HepG2 (cell line): ENCODE data around the gene SATB1. TPM values are rescaled to one million over a fixed set of nuclear protein-coding genes. Genes with fewer than 3 reads are reported as not detected.

Source experiments
- ATAC-seq: fragments of 200-7000 bp; cut with Tn5 transposase; 3 replicates; pipeline ENCODE4 v1.9.1; 2020; ENCODE audit warnings: mild to moderate bottlenecking, moderate library complexity
- BruUV-seq: library from RNA; stranded (reverse); fragments of 400-500 nt; replicated peaks from 2 replicates; lab custom pipeline; 2021; lab: Mats Ljungman, UMichigan
- CTCF ChIA-PET: fragments of 300-600 bp; formaldehyde crosslinking; extraction: SDS; loops from one replicate; lab custom pipeline; 2021; ENCODE audit warnings: low total read pairs, inconsistent platforms, low intra/inter-chr PET ratio; lab: Yijun Ruan, JAX
- POLR2A ChIA-PET: fragments of 350-600 bp; sonication (Branson Sonifier 250); formaldehyde crosslinking; loops from one replicate; lab custom pipeline; 2020; ENCODE audit warnings: antibody characterized with exemption, inconsistent platforms; lab: Yijun Ruan, JAX
- DNase-seq: peaks from one replicate; pipeline ENCODE4 v3.0.0-alpha.2; 2015; ENCODE audit warnings: low spot score
- FAIRE-seq: peaks from 3 replicates; lab custom pipeline; 2011; peaks lifted over from hg19 to GRCh38; lab: Jason Lieb, UNC
- H2AFZ ChIP-seq: one replicate; pipeline ENCODE4 v1.6.1; 2011; ENCODE audit warnings: low read length, inconsistent platforms
- H3K27ac ChIP-seq: fragments of 300-600 bp; 3 replicates; pipeline ENCODE4 v1.8.0; 2011; ENCODE audit warnings: mixed run types, mild to moderate bottlenecking, mixed read lengths, low read length, inconsistent platforms; ENCODE audit not compliant: insufficient read depth; ENCODE audit errors: extremely low read length
- H3K27me3 ChIP-seq, 2 experiments: fragments of 200-600 bp in 1 of 2; 2 replicates in 1 of 2; 3 replicates in 1 of 2; pipeline versions ENCODE4 v1.6.0 to v1.8.0; 2011; ENCODE audit warnings: low read length in 2 of 2, mild to moderate bottlenecking in 2 of 2, moderate library complexity in 2 of 2, inconsistent platforms in 1 of 2; ENCODE audit not compliant: insufficient read depth in 2 of 2, control insufficient read depth in 1 of 2
- H3K36me3 ChIP-seq, 2 experiments: fragments of 200-600 bp in 1 of 2; replicated peaks in 1 of 2; 2 replicates in 1 of 2; 3 replicates in 1 of 2; pipeline versions ENCODE4 v1.5.1 to v1.8.0; 2011; ENCODE audit warnings: low read length in 2 of 2, inconsistent platforms in 1 of 2; ENCODE audit not compliant: insufficient read depth in 2 of 2, control insufficient read depth in 1 of 2
- H3K4me1 ChIP-seq: 2 replicates; pipeline ENCODE4 v1.5.1; 2012; ENCODE audit warnings: low read length, inconsistent platforms; ENCODE audit not compliant: insufficient read depth
- H3K4me2 ChIP-seq: 2 replicates; pipeline ENCODE4 v1.6.0; 2011; ENCODE audit warnings: low read depth, low read length, inconsistent platforms
- H3K4me3 ChIP-seq, 3 experiments: fragments of 200-600 bp in 1 of 3; sonication (generic), shearing (Covaris generic) in 1 of 3; replicated peaks in 1 of 3; 2 replicates each; pipeline ENCODE4 v1.5.1; 2011 to 2016; ENCODE audit warnings: low read length in 3 of 3, inconsistent platforms in 2 of 3, low read depth in 2 of 3, mild to moderate bottlenecking in 2 of 3, control low read depth in 1 of 3, mixed read lengths in 1 of 3; ENCODE audit not compliant: insufficient read depth in 1 of 3
- H3K79me2 ChIP-seq: one replicate; pipeline ENCODE4 v1.6.1; 2011; ENCODE audit warnings: low read length, inconsistent platforms; ENCODE audit not compliant: insufficient read depth
- H3K9ac ChIP-seq: 2 replicates; pipeline ENCODE4 v1.6.0; 2011; ENCODE audit warnings: mild to moderate bottlenecking, low read depth, low read length, inconsistent platforms; ENCODE audit not compliant: insufficient read depth
- H3K9me3 ChIP-seq: 2 replicates; pipeline ENCODE4 v1.5.1; 2012; ENCODE audit warnings: mild to moderate bottlenecking, low read length
- H4K20me1 ChIP-seq: 2 replicates; pipeline ENCODE4 v1.6.0; 2011; ENCODE audit warnings: inconsistent platforms, mild to moderate bottlenecking, low read length, moderate library complexity; ENCODE audit not compliant: insufficient read depth
- ESRRA ChIP-seq: sonication (generic); formaldehyde crosslinking; IDR thresholded peaks from 2 replicates; pipeline ENCODE4 v1.5.1; 2020; ENCODE audit warnings: mild to moderate bottlenecking, low read depth, missing genetic modification reagents
- RNF2 ChIP-seq: fragments of 450-650 bp; conservative IDR thresholded peaks from 2 replicates; pipeline ENCODE4 v1.6.1; 2016; ENCODE audit warnings: low read depth
- SETDB1 ChIP-seq: sonication (generic); formaldehyde crosslinking; IDR thresholded peaks from 2 replicates; pipeline ENCODE4 v1.5.1; 2020; ENCODE audit warnings: missing genetic modification reagents, mild to moderate bottlenecking, borderline replicate concordance
- SMARCE1 ChIP-seq: fragments of 450-650 bp; IDR thresholded peaks from 2 replicates; pipeline ENCODE4 v1.6.1; 2017; ENCODE audit warnings: borderline replicate concordance
- SMYD3 ChIP-seq: sonication (generic); formaldehyde crosslinking; IDR thresholded peaks from 2 replicates; pipeline ENCODE4 v1.8.1; 2023; ENCODE audit warnings: mild to moderate bottlenecking, missing genetic modification reagents
- SPEN ChIP-seq: sonication (generic); formaldehyde crosslinking; IDR thresholded peaks from 2 replicates; pipeline ENCODE4 v1.5.1; 2020; ENCODE audit warnings: low read depth, mild to moderate bottlenecking, missing genetic modification reagents
- TGIF2 ChIP-seq: IDR thresholded peaks from 2 replicates; pipeline ENCODE4 v1.6.1; 2016; ENCODE audit warnings: control low read depth, missing compliant biosample characterization
- ZBTB38 ChIP-seq: sonication (generic); formaldehyde crosslinking; IDR thresholded peaks from 2 replicates; pipeline ENCODE4 v1.5.1; 2020; ENCODE audit warnings: mild to moderate bottlenecking, missing genetic modification reagents
- ZNF10 ChIP-seq: sonication (generic); formaldehyde crosslinking; IDR thresholded peaks from 2 replicates; pipeline ENCODE4 v1.4.0; 2020; ENCODE audit warnings: mild to moderate bottlenecking, low read depth, missing genetic modification reagents, borderline replicate concordance
- ZNF143 ChIP-seq: sonication (generic); formaldehyde crosslinking; IDR thresholded peaks from 2 replicates; pipeline ENCODE4 v1.4.0; 2020; ENCODE audit warnings: missing genetic modification reagents
- ZNF296 ChIP-seq: sonication (generic); formaldehyde crosslinking; conservative IDR thresholded peaks from 2 replicates; pipeline ENCODE4 v1.5.0; 2020; ENCODE audit warnings: mild to moderate bottlenecking, missing genetic modification reagents
- ZNF607 ChIP-seq: sonication (generic); formaldehyde crosslinking; IDR thresholded peaks from 2 replicates; pipeline ENCODE4 v1.5.1; 2020; ENCODE audit warnings: missing genetic modification reagents, mild to moderate bottlenecking, borderline replicate concordance
- ZNF780A ChIP-seq: sonication (generic); formaldehyde crosslinking; IDR thresholded peaks from 2 replicates; pipeline ENCODE4 v1.8.0; 2022; ENCODE audit warnings: mild to moderate bottlenecking, missing genetic modification reagents, moderate library complexity
- WGBS: methylation state at CpG from one replicate; pipeline ENCODE4 v1.1.6; 2017; ENCODE audit warnings: low lambda C conversion rate; 5-methylcytosine and 5-hydroxymethylcytosine counted together
- in situ Hi-C: cut with HindIII; loops from 2 replicates; pipeline ENCODE4 v1.10.0; 2017; ENCODE audit warnings: low pct_unique_long_range_greater_than_20kb; ENCODE audit not compliant: extremely low pct_ligation_motif_present
- intact Hi-C: fragments of 100-400 bp; cut with micrococcal nuclease; formaldehyde crosslinking; loops from one replicate; pipeline ENCODE4 v1.10.0; 2022; ENCODE audit not compliant: unreplicated experiment
- polyA plus RNA-seq, 8 experiments: library from polyadenylated mRNA; depleted of rRNA in 3 of 8; stranded (reverse) in 7 of 8; unstranded in 1 of 8; fragments of >200 nt; fragmentation: Illumina TruSeq in 4 of 8; extraction: Trizol in 4 of 8; gene quantifications; 2 replicates each; pipeline versions ENCODE4 v1.2.1 to v1.2.3, GENCODE V29; 2011 to 2016; ENCODE audit warnings: low read depth in 4 of 8, missing spikeins in 1 of 8, mixed read lengths in 1 of 8; ENCODE audit not compliant: insufficient read depth in 1 of 8
- total RNA-seq, 5 experiments: library from RNA; depleted of rRNA; stranded (reverse); fragments of >200 nt; fragmentation: Illumina TruSeq; extraction: Trizol; gene quantifications; 2 replicates each; pipeline ENCODE4 v1.2.3, GENCODE V29; 2016; ENCODE audit warnings: low read depth in 1 of 5
- TF ChIP-seq, protein P1 (sequence below): sonication (generic); formaldehyde crosslinking; IDR thresholded peaks from 2 replicates; pipeline ENCODE4 v1.8.0; 2022; ENCODE audit warnings: missing genetic modification reagents, mild to moderate bottlenecking, inconsistent platforms, borderline replicate concordance
- TF ChIP-seq, protein P2 (sequence below): sonication (generic); formaldehyde crosslinking; IDR thresholded peaks from 2 replicates; pipeline ENCODE4 v1.4.0; 2020; ENCODE audit warnings: missing genetic modification reagents, mild to moderate bottlenecking, borderline replicate concordance
- TF ChIP-seq, protein P3 (sequence below): sonication (generic); formaldehyde crosslinking; IDR thresholded peaks from 2 replicates; pipeline ENCODE4 v1.5.0; 2020; ENCODE audit warnings: missing genetic modification reagents
- TF ChIP-seq, protein P4 (sequence below): sonication (generic); formaldehyde crosslinking; IDR thresholded peaks from 2 replicates; pipeline ENCODE4 v1.4.0; 2020; ENCODE audit warnings: missing genetic modification reagents

The SATB1 gene
- total and polyA plus RNA-seq, 2 of the 13 experiments (the other 11 are each of a cell fraction or from before 2014, with no cell fraction given): 0.03 TPM; not detected in 1

DNA sequence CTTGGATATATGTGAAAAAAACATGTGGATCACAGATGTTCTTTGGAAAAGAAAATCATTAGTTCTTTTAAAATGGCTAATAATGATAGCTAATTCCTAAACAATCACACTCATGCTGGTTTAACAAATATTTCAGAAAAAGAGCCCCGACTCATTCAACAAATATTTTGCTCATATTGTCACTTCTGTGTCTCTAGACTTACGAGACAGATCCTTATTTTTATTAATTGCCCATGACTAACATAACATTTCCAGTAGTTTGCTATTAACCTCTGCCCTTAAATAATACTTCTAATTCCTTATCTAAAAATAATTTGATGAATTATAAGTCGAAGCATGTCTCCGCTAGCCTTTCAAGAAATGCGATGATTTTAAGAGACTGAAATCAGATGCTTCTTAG lies 70.4 kb downstream of the SATB1 start:
- H3K4me1 ChIP-seq: no peaks in the 10 kb centered on the region
- H3K36me3 ChIP-seq: no peaks in the 10 kb centered on the region
- intact Hi-C loops: no loop called here
- no peak for FAIRE-seq
- CTCF ChIA-PET: no interaction called here
- no peak for DNase-seq
- no peaks in the 10 kb centered on the region for H3K79me2 ChIP-seq
- POLR2A ChIA-PET: no interaction called here
- in situ Hi-C loops: no loop called here
- H3K4me3 ChIP-seq: no peak overlapping the region
- H4K20me1 ChIP-seq: no peaks in the 10 kb centered on the region
- H3K4me2 ChIP-seq: no peak overlapping the region
- no TSS peak for BruUV-seq
- no peak for ATAC-seq
- H3K27ac ChIP-seq: no peak overlapping the region
- H3K9me3 ChIP-seq: no peaks in the 10 kb centered on the region
- 40% methylated on average over 5 of the region's 5 CpGs for WGBS
- H3K27me3 ChIP-seq: peaks cover 0 to 7% of the 10 kb centered on the region in 2 experiments; a peak in 1 of 5 replicates
- H2AFZ ChIP-seq: no peak overlapping the region
- no peak overlapping the region for H3K9ac ChIP-seq
- no peak for TF ChIP-seq ZNF143 (CRISPR knock-in tag)
- no peak for TF ChIP-seq TGIF2
- TF ChIP-seq ZNF607 (CRISPR knock-in tag): no peak
- no peak for TF ChIP-seq SMARCE1
- TF ChIP-seq SPEN (CRISPR knock-in tag): no peak
- TF ChIP-seq, protein P1, sequence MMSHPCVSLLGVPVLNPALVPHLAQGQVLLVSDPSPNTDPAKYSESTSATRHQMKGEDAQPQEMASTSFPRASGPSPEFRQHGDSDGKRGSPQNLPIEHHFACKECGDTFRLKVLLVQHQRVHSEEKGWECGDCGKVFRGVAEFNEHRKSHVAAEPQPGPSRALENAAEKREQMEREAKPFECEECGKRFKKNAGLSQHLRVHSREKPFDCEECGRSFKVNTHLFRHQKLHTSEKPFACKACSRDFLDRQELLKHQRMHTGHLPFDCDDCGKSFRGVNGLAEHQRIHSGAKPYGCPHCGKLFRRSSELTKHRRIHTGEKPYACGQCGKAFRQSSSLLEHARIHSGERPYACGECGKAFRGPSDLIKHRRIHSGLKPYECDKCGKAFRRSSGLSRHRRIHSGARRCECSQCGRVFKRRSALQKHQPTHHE (CRISPR knock-in tag): no peak
- no peak for TF ChIP-seq ZBTB38 (CRISPR knock-in tag)
- no peak for TF ChIP-seq SMYD3 (CRISPR knock-in tag)
- TF ChIP-seq, protein P2, sequence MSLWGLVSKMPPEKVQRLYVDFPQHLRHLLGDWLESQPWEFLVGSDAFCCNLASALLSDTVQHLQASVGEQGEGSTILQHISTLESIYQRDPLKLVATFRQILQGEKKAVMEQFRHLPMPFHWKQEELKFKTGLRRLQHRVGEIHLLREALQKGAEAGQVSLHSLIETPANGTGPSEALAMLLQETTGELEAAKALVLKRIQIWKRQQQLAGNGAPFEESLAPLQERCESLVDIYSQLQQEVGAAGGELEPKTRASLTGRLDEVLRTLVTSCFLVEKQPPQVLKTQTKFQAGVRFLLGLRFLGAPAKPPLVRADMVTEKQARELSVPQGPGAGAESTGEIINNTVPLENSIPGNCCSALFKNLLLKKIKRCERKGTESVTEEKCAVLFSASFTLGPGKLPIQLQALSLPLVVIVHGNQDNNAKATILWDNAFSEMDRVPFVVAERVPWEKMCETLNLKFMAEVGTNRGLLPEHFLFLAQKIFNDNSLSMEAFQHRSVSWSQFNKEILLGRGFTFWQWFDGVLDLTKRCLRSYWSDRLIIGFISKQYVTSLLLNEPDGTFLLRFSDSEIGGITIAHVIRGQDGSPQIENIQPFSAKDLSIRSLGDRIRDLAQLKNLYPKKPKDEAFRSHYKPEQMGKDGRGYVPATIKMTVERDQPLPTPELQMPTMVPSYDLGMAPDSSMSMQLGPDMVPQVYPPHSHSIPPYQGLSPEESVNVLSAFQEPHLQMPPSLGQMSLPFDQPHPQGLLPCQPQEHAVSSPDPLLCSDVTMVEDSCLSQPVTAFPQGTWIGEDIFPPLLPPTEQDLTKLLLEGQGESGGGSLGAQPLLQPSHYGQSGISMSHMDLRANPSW (CRISPR knock-in tag): no peak
- TF ChIP-seq SETDB1 (CRISPR knock-in tag): no peak
- TF ChIP-seq, protein P3, sequence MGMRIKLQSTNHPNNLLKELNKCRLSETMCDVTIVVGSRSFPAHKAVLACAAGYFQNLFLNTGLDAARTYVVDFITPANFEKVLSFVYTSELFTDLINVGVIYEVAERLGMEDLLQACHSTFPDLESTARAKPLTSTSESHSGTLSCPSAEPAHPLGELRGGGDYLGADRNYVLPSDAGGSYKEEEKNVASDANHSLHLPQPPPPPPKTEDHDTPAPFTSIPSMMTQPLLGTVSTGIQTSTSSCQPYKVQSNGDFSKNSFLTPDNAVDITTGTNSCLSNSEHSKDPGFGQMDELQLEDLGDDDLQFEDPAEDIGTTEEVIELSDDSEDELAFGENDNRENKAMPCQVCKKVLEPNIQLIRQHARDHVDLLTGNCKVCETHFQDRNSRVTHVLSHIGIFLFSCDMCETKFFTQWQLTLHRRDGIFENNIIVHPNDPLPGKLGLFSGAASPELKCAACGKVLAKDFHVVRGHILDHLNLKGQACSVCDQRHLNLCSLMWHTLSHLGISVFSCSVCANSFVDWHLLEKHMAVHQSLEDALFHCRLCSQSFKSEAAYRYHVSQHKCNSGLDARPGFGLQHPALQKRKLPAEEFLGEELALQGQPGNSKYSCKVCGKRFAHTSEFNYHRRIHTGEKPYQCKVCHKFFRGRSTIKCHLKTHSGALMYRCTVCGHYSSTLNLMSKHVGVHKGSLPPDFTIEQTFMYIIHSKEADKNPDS (CRISPR knock-in tag): no peak
- TF ChIP-seq ZNF780A (CRISPR knock-in tag): no peak
- no peak for TF ChIP-seq ZNF296
- TF ChIP-seq RNF2: no peak
- TF ChIP-seq, protein P4, sequence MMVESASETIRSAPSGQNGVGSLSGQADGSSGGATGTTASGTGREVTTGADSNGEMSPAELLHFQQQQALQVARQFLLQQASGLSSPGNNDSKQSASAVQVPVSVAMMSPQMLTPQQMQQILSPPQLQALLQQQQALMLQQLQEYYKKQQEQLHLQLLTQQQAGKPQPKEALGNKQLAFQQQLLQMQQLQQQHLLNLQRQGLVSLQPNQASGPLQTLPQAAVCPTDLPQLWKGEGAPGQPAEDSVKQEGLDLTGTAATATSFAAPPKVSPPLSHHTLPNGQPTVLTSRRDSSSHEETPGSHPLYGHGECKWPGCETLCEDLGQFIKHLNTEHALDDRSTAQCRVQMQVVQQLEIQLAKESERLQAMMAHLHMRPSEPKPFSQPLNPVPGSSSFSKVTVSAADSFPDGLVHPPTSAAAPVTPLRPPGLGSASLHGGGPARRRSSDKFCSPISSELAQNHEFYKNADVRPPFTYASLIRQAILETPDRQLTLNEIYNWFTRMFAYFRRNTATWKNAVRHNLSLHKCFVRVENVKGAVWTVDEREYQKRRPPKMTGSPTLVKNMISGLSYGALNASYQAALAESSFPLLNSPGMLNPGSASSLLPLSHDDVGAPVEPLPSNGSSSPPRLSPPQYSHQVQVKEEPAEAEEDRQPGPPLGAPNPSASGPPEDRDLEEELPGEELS (CRISPR knock-in tag): no peak
- TF ChIP-seq ESRRA (CRISPR knock-in tag): no peak
- TF ChIP-seq ZNF10 (CRISPR knock-in tag): no peak
